Ovary (tissue), 3 donors: ENCODE results near the gene PARD3B.

Experiments
- CTCF ChIP-seq, 3 donors: fragments of 450-650 bp in 2 of 3; fragments of 200-600 bp in 1 of 3; IDR thresholded peaks; one replicate each; pipeline versions ENCODE4 v1.5.1 to v1.8.0; 2016 to 2022; ENCODE audit warnings: antibody characterized with exemption in 3 of 3, mild to moderate bottlenecking in 1 of 3
- POLR2A ChIP-seq: fragments of 450-650 bp; IDR thresholded peaks from one replicate; pipeline ENCODE4 v1.6.1; 2017; ENCODE audit warnings: antibody characterized with exemption, mild to moderate bottlenecking, moderate library complexity
- donor health status: DM: no; HTN: no; CAD: no.

GRCh38 chr2:205370726-205371125 is 825.5 kb downstream of the PARD3B start:
- TF ChIP-seq CTCF (IDR thresholded peaks at IDR 0.05) = no peak
- no peak for TF ChIP-seq POLR2A
